GM13976 (cell line): Measurements from ENCODE around the gene RSU1.

Experiments used
- DNase-seq: peaks from one replicate; pipeline ENCODE4 v3.0.0; 2012; ENCODE audit warnings: low spot score
- in situ Hi-C: fragments of 300-500 bp; cut with MboI; formaldehyde crosslinking; loops from one replicate; pipeline ENCODE4 v1.12.0; 2022; ENCODE audit warnings: low sequenced_read_pairs, mixed read lengths, inconsistent platforms; ENCODE audit not compliant: unreplicated experiment
- TF ChIP-seq, protein P1 (sequence below): IDR thresholded peaks from 2 replicates; pipeline ENCODE4 v1.5.1; 2012; ENCODE audit warnings: borderline replicate concordance, mild to moderate bottlenecking; ENCODE audit not compliant: insufficient read depth; ENCODE audit errors: extremely low read depth, missing control alignments, control extremely low read depth

The RSU1 gene

DNA sequence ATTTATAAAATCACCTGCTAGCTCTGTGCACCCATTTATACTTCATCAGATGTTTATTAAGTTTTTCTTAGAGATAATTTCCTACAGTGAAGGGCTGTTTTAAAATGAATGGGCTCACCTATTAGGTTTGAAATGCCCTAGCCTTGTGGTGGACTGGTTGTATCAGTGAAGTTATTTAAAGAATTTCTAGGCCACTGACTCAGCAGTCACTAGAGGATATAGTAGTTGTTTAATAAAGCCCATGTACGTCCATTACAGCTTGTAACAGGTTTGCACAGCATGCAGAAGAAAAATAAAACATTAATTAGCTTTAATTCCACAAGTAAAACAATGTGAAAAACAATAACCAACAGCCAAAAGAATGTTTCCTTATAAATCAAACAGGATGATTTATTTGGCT lies 128.0 kb downstream of the RSU1 start:
- DNase-seq = no peak
- TF ChIP-seq, protein P1, sequence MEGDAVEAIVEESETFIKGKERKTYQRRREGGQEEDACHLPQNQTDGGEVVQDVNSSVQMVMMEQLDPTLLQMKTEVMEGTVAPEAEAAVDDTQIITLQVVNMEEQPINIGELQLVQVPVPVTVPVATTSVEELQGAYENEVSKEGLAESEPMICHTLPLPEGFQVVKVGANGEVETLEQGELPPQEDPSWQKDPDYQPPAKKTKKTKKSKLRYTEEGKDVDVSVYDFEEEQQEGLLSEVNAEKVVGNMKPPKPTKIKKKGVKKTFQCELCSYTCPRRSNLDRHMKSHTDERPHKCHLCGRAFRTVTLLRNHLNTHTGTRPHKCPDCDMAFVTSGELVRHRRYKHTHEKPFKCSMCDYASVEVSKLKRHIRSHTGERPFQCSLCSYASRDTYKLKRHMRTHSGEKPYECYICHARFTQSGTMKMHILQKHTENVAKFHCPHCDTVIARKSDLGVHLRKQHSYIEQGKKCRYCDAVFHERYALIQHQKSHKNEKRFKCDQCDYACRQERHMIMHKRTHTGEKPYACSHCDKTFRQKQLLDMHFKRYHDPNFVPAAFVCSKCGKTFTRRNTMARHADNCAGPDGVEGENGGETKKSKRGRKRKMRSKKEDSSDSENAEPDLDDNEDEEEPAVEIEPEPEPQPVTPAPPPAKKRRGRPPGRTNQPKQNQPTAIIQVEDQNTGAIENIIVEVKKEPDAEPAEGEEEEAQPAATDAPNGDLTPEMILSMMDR = no peak
- in situ Hi-C loops = no loop called here

- no peak for DNase-seq
- in situ Hi-C loops = no loop called here
- TF ChIP-seq, protein P1 = no peak
Measured at GRCh38 chr10:16686054-16686902, 130.9 kb downstream of the RSU1 start.

GRCh38 chr10:16685551-16685950 lies 131.7 kb downstream of the RSU1 start:
- TF ChIP-seq, protein P1 = no peak
- DNase-seq = no peak
- in situ Hi-C loops = no loop called here

GRCh38 chr10:16681521-16681920 lies 135.7 kb downstream of the RSU1 start:
- in situ Hi-C loops = no loop called here
- no peak for DNase-seq
- TF ChIP-seq, protein P1 = no peak

- TF ChIP-seq, protein P1 = no peak
- in situ Hi-C loops = no loop called here
- no peak for DNase-seq
Measured at GRCh38 chr10:16679511-16679910, 137.7 kb downstream of the RSU1 start.

DNA sequence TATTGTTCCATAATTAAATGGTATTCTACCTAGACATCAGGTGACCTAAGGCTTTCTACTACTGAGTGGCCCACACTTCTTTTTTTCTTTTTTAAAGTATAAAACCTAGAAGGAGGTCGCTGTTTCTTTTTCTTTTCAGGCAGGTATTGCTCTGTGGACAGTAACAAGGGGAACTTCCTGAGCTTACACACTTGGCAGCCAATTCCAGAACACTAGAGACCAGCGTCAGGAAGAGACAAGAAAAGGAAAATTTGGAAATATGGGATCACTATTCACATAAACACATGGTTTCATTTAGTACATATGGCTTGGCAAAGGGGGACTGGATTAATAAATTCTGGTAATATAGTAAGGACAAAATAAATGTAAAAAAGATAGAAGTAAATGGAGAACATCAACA lies 141.9 kb downstream of the RSU1 start:
- in situ Hi-C loops = no loop called here
- DNase-seq = no peak
- TF ChIP-seq, protein P1 = no peak

DNA sequence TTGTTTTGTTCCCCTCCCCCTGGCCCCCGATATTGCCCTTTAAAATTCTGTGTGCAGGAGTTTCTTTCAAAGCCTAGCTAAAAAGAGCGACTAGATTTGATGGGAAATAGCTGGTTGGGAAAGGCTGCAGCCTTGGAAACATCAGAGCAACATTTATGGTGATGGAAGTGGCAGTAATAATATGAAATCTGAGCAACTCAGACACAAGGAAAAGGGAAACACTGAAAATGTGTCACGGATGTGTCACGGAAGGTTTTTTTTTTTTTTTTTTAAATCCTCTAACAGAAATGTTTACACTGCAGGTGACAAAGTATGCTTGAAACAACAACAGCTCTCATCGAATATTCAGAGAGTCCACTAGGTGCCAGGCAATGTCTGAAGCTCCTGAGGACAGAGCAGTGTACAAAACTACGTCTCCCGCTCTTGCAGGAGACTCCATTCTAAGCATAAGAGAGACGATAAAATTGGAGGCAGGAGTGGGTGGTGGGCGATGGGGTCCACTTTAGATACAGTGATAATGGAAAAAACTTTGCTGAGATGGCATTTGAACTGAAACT lies 143.0 kb downstream of the RSU1 start:
- TF ChIP-seq, protein P1 = no peak
- no peak for DNase-seq
- in situ Hi-C loops = no loop called here
